ENCODE data around the gene SLC23A3.

DNA sequence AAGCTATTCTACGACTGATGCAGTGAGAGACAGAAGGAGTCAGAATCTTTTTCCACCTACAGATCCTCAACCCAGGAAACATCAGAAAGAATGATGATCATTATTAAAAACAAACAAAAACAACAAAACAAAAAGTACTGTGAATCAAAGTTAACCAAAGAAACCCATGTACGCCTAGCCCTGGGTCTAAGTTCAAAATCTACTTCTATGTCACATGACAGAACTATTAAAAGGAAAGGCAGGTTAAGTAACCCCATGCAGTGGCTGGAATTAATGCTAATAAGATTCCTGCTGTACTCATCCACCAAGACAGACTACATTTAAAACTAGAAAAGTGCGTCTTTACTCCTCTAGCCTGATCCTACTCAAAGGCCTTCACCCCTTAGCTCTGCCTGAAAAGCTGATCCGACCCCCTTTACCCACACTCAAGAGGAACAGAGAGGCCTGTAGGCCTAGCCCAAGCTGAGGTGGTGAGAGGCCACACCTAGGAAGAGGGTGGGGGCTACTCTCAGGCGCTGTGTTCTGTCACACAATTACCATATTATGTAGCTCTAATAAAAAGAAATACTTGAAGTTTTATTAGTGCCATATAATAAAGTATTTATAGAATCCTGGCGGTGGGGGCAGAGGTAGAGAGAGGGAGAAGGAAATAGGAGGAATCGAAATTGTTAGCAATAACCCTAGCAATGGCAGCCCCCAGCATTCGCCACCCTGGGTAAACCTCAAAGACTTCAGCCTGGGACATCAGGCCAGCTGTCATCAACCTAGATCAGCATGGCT is 46.3 kb downstream of the SLC23A3 start:
- TF ChIP-seq, protein P1, sequence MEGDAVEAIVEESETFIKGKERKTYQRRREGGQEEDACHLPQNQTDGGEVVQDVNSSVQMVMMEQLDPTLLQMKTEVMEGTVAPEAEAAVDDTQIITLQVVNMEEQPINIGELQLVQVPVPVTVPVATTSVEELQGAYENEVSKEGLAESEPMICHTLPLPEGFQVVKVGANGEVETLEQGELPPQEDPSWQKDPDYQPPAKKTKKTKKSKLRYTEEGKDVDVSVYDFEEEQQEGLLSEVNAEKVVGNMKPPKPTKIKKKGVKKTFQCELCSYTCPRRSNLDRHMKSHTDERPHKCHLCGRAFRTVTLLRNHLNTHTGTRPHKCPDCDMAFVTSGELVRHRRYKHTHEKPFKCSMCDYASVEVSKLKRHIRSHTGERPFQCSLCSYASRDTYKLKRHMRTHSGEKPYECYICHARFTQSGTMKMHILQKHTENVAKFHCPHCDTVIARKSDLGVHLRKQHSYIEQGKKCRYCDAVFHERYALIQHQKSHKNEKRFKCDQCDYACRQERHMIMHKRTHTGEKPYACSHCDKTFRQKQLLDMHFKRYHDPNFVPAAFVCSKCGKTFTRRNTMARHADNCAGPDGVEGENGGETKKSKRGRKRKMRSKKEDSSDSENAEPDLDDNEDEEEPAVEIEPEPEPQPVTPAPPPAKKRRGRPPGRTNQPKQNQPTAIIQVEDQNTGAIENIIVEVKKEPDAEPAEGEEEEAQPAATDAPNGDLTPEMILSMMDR (IDR thresholded peaks at IDR 0.05; ENCODE audit: borderline replicate concordance, extremely low read depth, low read length, poor library complexity, severe bottlenecking): no peak
- no peak for TF ChIP-seq EZH2 (IDR thresholded peaks at IDR 0.05; ENCODE audit: borderline replicate concordance, low read depth, low read length, severe bottlenecking)
